K562 (cell line): Measurements from ENCODE around the gene CTDNEP1. TPM values are rescaled to one million over a fixed set of nuclear protein-coding genes. Genes with fewer than 3 reads are reported as not detected.

ENCODE experiments used
- ATAC-seq: fragments of 200-7000 bp; cut with Tn5 transposase; 3 replicates; pipeline ENCODE4 v1.9.1; 2020; ENCODE audit warnings: moderate library complexity
- BruUV-seq: library from RNA; stranded (reverse); fragments of 400-500 nt; replicated peaks from 2 replicates; lab custom pipeline; 2021; lab: Mats Ljungman, UMichigan
- CTCF ChIA-PET: fragments of 300-600 bp; formaldehyde crosslinking; extraction: SDS; loops from one replicate; lab custom pipeline; 2021; ENCODE audit warnings: low intra/inter-chr PET ratio; lab: Yijun Ruan, JAX
- POLR2A ChIA-PET: fragments of 300-600, 350-650 bp; sonication (Branson Sonifier 250); formaldehyde crosslinking; extraction: SDS; loops from one replicate; lab custom pipeline; 2021; ENCODE audit warnings: antibody characterized with exemption, inconsistent platforms; lab: Yijun Ruan, JAX
- DNase-seq, 4 experiments: peaks; one replicate each; pipeline versions ENCODE4 v3.0.0 to v3.0.0-alpha.2; 2011 to 2018; ENCODE audit warnings: low spot score in 3 of 4, mixed read lengths in 3 of 4; ENCODE audit errors: extremely low read depth in 1 of 4
- FAIRE-seq: peaks from 2 replicates; lab custom pipeline; 2011; peaks lifted over from hg19 to GRCh38; lab: Jason Lieb, UNC
- H2AFZ ChIP-seq: 2 replicates; pipeline ENCODE4 v1.6.0; 2011; ENCODE audit warnings: low read depth, low read length, control low read depth, inconsistent platforms
- H3K27ac ChIP-seq: fragments of 200-600 bp; 3 replicates; pipeline ENCODE4 v1.8.0; 2011; ENCODE audit warnings: low read depth, mild to moderate bottlenecking, control low read depth, inconsistent platforms, low read length, moderate library complexity, mixed read lengths; ENCODE audit errors: extremely low read depth
- H3K27me3 ChIP-seq, 2 experiments: fragments of 300-600 bp in 1 of 2; 2 replicates in 1 of 2; 3 replicates in 1 of 2; pipeline versions ENCODE4 v1.6.0 to v1.8.0; 2011; ENCODE audit warnings: inconsistent platforms in 2 of 2, low read length in 2 of 2, mild to moderate bottlenecking in 1 of 2, mixed read lengths in 1 of 2, moderate library complexity in 1 of 2; ENCODE audit not compliant: control insufficient read depth in 2 of 2, insufficient read depth in 2 of 2
- H3K36me3 ChIP-seq: fragments of 300-600 bp; 3 replicates; pipeline ENCODE4 v1.8.0; 2011; ENCODE audit warnings: mild to moderate bottlenecking, low read length, inconsistent platforms; ENCODE audit not compliant: control insufficient read depth, insufficient read depth
- H3K4me1 ChIP-seq, 2 experiments: fragments of 200-600 bp in 1 of 2; replicated peaks in 1 of 2; 2 replicates in 1 of 2; 3 replicates in 1 of 2; pipeline versions ENCODE4 v1.5.1 to v1.8.0; 2011; ENCODE audit warnings: inconsistent platforms in 2 of 2, low read length in 2 of 2, mild to moderate bottlenecking in 1 of 2, mixed read lengths in 1 of 2, moderate library complexity in 1 of 2; ENCODE audit not compliant: control insufficient read depth in 2 of 2, insufficient read depth in 2 of 2
- H3K4me2 ChIP-seq: 2 replicates; pipeline ENCODE4 v1.6.1; 2011; ENCODE audit warnings: low read length, control low read depth, inconsistent platforms, mixed read lengths; ENCODE audit not compliant: insufficient read depth
- H3K4me3 ChIP-seq: fragments of 200-600 bp; sonication (generic), shearing (Covaris generic); 2 replicates; pipeline ENCODE4 v1.5.1; 2016; ENCODE audit warnings: control low read depth, inconsistent platforms
- H3K79me2 ChIP-seq: fragments of 200-600 bp; 3 replicates; pipeline ENCODE4 v1.8.0; 2011; ENCODE audit warnings: low read length, inconsistent platforms; ENCODE audit not compliant: control insufficient read depth, insufficient read depth
- H3K9ac ChIP-seq, 2 experiments: 2 replicates each; pipeline versions ENCODE4 v1.6.0 to v1.6.1; 2011; ENCODE audit warnings: low read depth in 2 of 2, low read length in 2 of 2, control low read depth in 1 of 2, inconsistent platforms in 1 of 2, mild to moderate bottlenecking in 1 of 2, mixed read lengths in 1 of 2; ENCODE audit not compliant: insufficient read depth in 1 of 2
- H3K9me1 ChIP-seq: one replicate; pipeline ENCODE4 v1.6.0; 2011; ENCODE audit warnings: inconsistent platforms, mild to moderate bottlenecking, low read length, moderate library complexity; ENCODE audit not compliant: control insufficient read depth, insufficient read depth
- H3K9me3 ChIP-seq: replicated peaks from 2 replicates; pipeline ENCODE4 v1.5.1; 2011; ENCODE audit warnings: low read depth, low read length, inconsistent platforms; ENCODE audit not compliant: control insufficient read depth, insufficient read depth
- H4K20me1 ChIP-seq: replicated peaks from 2 replicates; pipeline ENCODE4 v1.6.1; 2011; ENCODE audit warnings: low read length, inconsistent platforms, mixed read lengths; ENCODE audit not compliant: control insufficient read depth, insufficient read depth
- C11orf30 ChIP-seq: fragments of 450-650 bp; IDR thresholded peaks from 2 replicates; pipeline ENCODE4 v1.6.1; 2016; ENCODE audit warnings: low read depth, mild to moderate bottlenecking
- FOXK2 ChIP-seq, 2 experiments: fragments of 450-650 bp; IDR thresholded peaks in 1 of 2; conservative IDR thresholded peaks in 1 of 2; 2 replicates each; pipeline ENCODE4 v1.6.1; 2016; ENCODE audit warnings: low read depth in 2 of 2, mild to moderate bottlenecking in 1 of 2
- HDAC1 ChIP-seq, 2 experiments: fragments of 450-650 bp; IDR thresholded peaks; 2 replicates each; pipeline ENCODE4 v1.6.1; 2016 to 2017; ENCODE audit warnings: inconsistent platforms in 1 of 2, mild to moderate bottlenecking in 1 of 2, moderate library complexity in 1 of 2
- HNRNPLL ChIP-seq: fragments of 200-400 bp; formaldehyde crosslinking; IDR thresholded peaks from 2 replicates; pipeline ENCODE4 v1.6.1; 2017; ENCODE audit warnings: low read length, low read depth, mild to moderate bottlenecking; ENCODE audit not compliant: poor library complexity, severe bottlenecking
- KAT7 ChIP-seq: sonication (generic); formaldehyde crosslinking; IDR thresholded peaks from 2 replicates; pipeline ENCODE4 v1.8.0; 2022; ENCODE audit warnings: missing genetic modification reagents, mild to moderate bottlenecking, borderline replicate concordance
- MTA1 ChIP-seq: fragments of 450-650 bp; IDR thresholded peaks from 2 replicates; pipeline ENCODE4 v1.6.1; 2017; ENCODE audit warnings: borderline replicate concordance
- RBM34 ChIP-seq: fragments of 200-400 bp; formaldehyde crosslinking; IDR thresholded peaks from 2 replicates; pipeline ENCODE4 v1.6.1; 2018; ENCODE audit warnings: low read length, borderline replicate concordance; ENCODE audit not compliant: insufficient read depth
- TAL1 ChIP-seq: fragments of 450-650 bp; IDR thresholded peaks from 2 replicates; pipeline ENCODE4 v1.6.1; 2016; ENCODE audit warnings: mild to moderate bottlenecking
- ZBTB17 ChIP-seq: fragments of 450-650 bp; formaldehyde crosslinking; IDR thresholded peaks from 2 replicates; pipeline ENCODE4 v1.4.0; 2020; ENCODE audit warnings: mild to moderate bottlenecking
- ZKSCAN8 ChIP-seq: fragments of 200-800 bp; sonication (Bioruptor generic); IDR thresholded peaks from 2 replicates; pipeline ENCODE4 v1.6.1; 2016; ENCODE audit warnings: missing genetic modification characterization, missing compliant biosample characterization
- WGBS: fragments of 100-300 bp; shearing (Covaris generic); methylation state at CpG from one replicate; pipeline ENCODE4 v1.1.6; 2016; ENCODE audit warnings: low coverage, mixed read lengths; ENCODE audit not compliant: insufficient coverage; ENCODE audit errors: missing lambda C conversion rate; 5-methylcytosine and 5-hydroxymethylcytosine counted together
- in situ Hi-C: fragments of 300-500 bp; cut with MboI; formaldehyde crosslinking; loops from 4 replicates; pipeline ENCODE4 v1.15.0; 2018; ENCODE audit warnings: inconsistent platforms, mixed read lengths
- intact Hi-C: fragments of 100-400 bp; cut with micrococcal nuclease; formaldehyde crosslinking; loops from 2 replicates; pipeline ENCODE4 v1.14.2; 2022
- polyA plus RNA-seq, 8 experiments: library from polyadenylated mRNA; depleted of rRNA in 4 of 8; stranded (reverse) in 5 of 8; unstranded in 3 of 8; fragments of >200 nt; fragmentation: Nextera tagmentation in 2 of 8; fragmentation: Illumina TruSeq in 1 of 8; extraction: Ambion mirVana in 2 of 8; extraction: Trizol in 1 of 8; gene quantifications; 2 replicates each; pipeline versions ENCODE4 v1.2.1 to v1.2.3, GENCODE V29; 2011 to 2014; ENCODE audit warnings: inconsistent platforms in 1 of 8, missing spikeins in 1 of 8
- total RNA-seq, 7 experiments: library from RNA; depleted of rRNA in 6 of 7; stranded (reverse); fragments of >200 nt in 6 of 7; fragmentation: Illumina TruSeq in 2 of 7; extraction: Trizol in 2 of 7; gene quantifications; 2 replicates each; pipeline versions ENCODE4 v1.2.1 to v1.2.3, GENCODE V29; 2011 to 2021; ENCODE audit warnings: low replicate concordance in 1 of 7
- TF ChIP-seq, protein P1 (sequence below): sonication (generic); formaldehyde crosslinking; IDR thresholded peaks from 2 replicates; pipeline ENCODE4 v1.5.0; 2020; ENCODE audit warnings: missing genetic modification reagents
- TF ChIP-seq, protein P2 (sequence below): fragments of 450-650 bp; IDR thresholded peaks from 2 replicates; pipeline ENCODE4 v1.6.1; 2016; ENCODE audit warnings: borderline replicate concordance
- TF ChIP-seq, protein P3 (sequence below): conservative IDR thresholded peaks from 2 replicates; pipeline ENCODE4 v1.6.1; 2011; ENCODE audit warnings: low read depth, mild to moderate bottlenecking, low read length; ENCODE audit not compliant: control insufficient read depth
- TF ChIP-seq, protein P4 (sequence below): fragments of 200-800 bp; sonication (Bioruptor generic); IDR thresholded peaks from 2 replicates; pipeline ENCODE4 v1.6.1; 2017; ENCODE audit warnings: missing genetic modification characterization, missing compliant biosample characterization

Gene CTDNEP1
- total and polyA plus RNA-seq, 9 of the 15 experiments (the other 6 are each of a cell fraction or from before 2014, with no cell fraction given), result 10.7 to 150 (median 28.5) TPM

DNA sequence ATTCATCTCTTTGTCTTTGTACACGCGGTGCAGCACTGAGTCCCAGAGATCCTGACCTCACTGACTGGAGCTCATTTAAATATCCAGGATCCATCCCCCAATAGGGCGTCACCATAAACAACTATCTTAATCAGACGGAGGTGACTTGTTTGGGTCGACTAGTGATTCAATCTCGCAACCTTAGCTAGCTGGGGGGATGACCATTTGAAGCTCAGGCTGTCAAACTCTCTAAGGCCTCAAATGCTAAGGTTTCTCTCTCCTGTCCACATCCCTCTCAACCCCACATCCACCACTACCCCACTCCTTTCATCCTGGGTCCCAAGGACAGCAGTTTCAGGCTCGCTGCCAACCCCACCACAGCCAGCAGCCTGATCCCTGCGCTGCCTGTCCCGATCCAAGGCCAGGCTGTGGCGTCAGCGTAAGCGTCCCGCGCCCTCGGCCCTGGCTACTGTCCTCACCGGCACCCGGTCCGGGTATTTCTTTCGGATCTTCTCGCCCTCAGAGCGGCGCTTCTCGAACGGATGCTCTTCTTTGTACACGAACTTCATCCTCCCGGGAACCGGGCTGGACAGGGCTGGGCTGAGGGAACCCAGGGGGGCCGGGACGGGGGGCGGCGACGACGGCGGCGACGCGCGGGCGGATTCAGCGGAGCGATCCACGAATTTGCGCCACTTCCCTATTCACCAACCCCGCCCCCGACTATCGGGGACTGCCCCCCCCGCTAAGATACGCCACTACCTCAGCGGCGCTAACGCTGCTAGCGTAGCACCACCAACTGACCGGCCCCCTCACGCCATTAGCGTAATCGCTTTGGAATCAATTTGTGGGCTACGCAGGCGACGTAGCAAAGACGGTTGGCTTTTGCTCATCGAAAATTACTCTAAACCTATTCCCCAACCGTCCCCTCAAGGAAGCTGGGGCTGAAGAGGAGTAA is 9.5 kb downstream of the CTDNEP1 start, which contains the start of gene GABARAP:
Gene GABARAP, minus strand, starts transcription at position 667 of the 934 bp plus-strand sequence. Its CDS starts 119 bp downstream, at position 548.
- H3K27ac ChIP-seq, result peak within 1 kb of the TSS; percentile 98
- peak within 1 kb of the TSS; percentile 90 for H3K4me2 ChIP-seq
- H3K9ac ChIP-seq, result peak within 1 kb of the TSS; percentile 80 to 97
- 0% methylated on average over 36 of the region's 62 CpGs for whole genome bisulfite sequencing
- intact Hi-C loops, result no loop called here
- peak; percentile 86 for FAIRE-seq
- ChIA-PET POLR2A (interaction anchor here (0.6 to 3.6 kb wide), 12 partner anchors 8 to 444 kb away, joined by 3 to 16 read pairs (median 4); partner anchors contain the start of genes ACADVL, CTDNEP1, DLG4 and DVL2), CTCF (no interaction called here)
- H3K4me3 ChIP-seq, result peak within 1 kb of the TSS; percentile 68
- no peaks in the 10 kb centered on the region for H3K9me1 ChIP-seq
- H4K20me1 ChIP-seq, result 0 out of 2 replicates have a peak, but pooled peaks cover 5% of the 10 kb centered on the region
- H3K9me3 ChIP-seq, result no peaks in the 10 kb centered on the region
- in situ Hi-C loops, result no loop called here
- peak; percentile 66 to 92 (median 76) for DNase-seq
- no peaks in the 10 kb centered on the region for H3K27me3 ChIP-seq
- peak within 1 kb of the TSS; percentile 91 for H2AFZ ChIP-seq
- H3K4me1 ChIP-seq, result peaks cover 21 to 27% of the 10 kb centered on the region in 2 experiments; a peak in 4 of 5 replicates
- peaks cover 52% of the 10 kb centered on the region for H3K36me3 ChIP-seq
- BruUV-seq, result no TSS peak
- peaks cover 49% of the 10 kb centered on the region for H3K79me2 ChIP-seq
- ATAC-seq, result peak; percentile 17
- TF ChIP-seq HDAC1 (IDR thresholded peaks at IDR 0.05), result peak in 1 of 2 experiments; percentile 65; a peak in 2 of 4 replicates
- peak; percentile 99 for TF ChIP-seq HNRNPLL
- TF ChIP-seq KAT7 (CRISPR knock-in tag), result peak; percentile 54; the same call in 1 of the 2 replicates
- TF ChIP-seq, protein P1, sequence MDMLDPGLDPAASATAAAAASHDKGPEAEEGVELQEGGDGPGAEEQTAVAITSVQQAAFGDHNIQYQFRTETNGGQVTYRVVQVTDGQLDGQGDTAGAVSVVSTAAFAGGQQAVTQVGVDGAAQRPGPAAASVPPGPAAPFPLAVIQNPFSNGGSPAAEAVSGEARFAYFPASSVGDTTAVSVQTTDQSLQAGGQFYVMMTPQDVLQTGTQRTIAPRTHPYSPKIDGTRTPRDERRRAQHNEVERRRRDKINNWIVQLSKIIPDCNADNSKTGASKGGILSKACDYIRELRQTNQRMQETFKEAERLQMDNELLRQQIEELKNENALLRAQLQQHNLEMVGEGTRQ (CRISPR knock-in tag), result peak; percentile 34; the same call in 1 of the 2 replicates
- TF ChIP-seq, protein P2, sequence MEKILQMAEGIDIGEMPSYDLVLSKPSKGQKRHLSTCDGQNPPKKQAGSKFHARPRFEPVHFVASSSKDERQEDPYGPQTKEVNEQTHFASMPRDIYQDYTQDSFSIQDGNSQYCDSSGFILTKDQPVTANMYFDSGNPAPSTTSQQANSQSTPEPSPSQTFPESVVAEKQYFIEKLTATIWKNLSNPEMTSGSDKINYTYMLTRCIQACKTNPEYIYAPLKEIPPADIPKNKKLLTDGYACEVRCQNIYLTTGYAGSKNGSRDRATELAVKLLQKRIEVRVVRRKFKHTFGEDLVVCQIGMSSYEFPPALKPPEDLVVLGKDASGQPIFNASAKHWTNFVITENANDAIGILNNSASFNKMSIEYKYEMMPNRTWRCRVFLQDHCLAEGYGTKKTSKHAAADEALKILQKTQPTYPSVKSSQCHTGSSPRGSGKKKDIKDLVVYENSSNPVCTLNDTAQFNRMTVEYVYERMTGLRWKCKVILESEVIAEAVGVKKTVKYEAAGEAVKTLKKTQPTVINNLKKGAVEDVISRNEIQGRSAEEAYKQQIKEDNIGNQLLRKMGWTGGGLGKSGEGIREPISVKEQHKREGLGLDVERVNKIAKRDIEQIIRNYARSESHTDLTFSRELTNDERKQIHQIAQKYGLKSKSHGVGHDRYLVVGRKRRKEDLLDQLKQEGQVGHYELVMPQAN, result peak; percentile 66
- TF ChIP-seq, protein P3, sequence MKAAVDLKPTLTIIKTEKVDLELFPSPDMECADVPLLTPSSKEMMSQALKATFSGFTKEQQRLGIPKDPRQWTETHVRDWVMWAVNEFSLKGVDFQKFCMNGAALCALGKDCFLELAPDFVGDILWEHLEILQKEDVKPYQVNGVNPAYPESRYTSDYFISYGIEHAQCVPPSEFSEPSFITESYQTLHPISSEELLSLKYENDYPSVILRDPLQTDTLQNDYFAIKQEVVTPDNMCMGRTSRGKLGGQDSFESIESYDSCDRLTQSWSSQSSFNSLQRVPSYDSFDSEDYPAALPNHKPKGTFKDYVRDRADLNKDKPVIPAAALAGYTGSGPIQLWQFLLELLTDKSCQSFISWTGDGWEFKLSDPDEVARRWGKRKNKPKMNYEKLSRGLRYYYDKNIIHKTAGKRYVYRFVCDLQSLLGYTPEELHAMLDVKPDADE, result 0 out of 2 replicates have a peak, but pooled peaks have one; percentile 43
- peak in 1 of 2 experiments; percentile 50; a peak in 1 of 4 replicates for TF ChIP-seq FOXK2 (conservative IDR thresholded peaks at IDR 0.05 in 1 of 2, IDR thresholded peaks at IDR 0.05 in 1 of 2; ENCODE audit: low read depth in 2 of 2)
- TF ChIP-seq C11orf30, result 0 out of 2 replicates have a peak, but pooled peaks have one; percentile 12
- TF ChIP-seq ZBTB17, result no peak
- TF ChIP-seq RBM34, result no peak
- TF ChIP-seq ZKSCAN8 (CRISPR knock-in tag), result no peak
- TF ChIP-seq, protein P4, sequence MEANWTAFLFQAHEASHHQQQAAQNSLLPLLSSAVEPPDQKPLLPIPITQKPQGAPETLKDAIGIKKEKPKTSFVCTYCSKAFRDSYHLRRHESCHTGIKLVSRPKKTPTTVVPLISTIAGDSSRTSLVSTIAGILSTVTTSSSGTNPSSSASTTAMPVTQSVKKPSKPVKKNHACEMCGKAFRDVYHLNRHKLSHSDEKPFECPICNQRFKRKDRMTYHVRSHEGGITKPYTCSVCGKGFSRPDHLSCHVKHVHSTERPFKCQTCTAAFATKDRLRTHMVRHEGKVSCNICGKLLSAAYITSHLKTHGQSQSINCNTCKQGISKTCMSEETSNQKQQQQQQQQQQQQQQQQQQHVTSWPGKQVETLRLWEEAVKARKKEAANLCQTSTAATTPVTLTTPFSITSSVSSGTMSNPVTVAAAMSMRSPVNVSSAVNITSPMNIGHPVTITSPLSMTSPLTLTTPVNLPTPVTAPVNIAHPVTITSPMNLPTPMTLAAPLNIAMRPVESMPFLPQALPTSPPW (CRISPR knock-in tag), result peak; percentile 90
- TF ChIP-seq TAL1, result no peak
- TF ChIP-seq MTA1, result peak; percentile 76; the same call in 1 of the 2 replicates
